WTC11 (cell line): ENCODE data around the gene SH2D3C. TPM values are rescaled to one million over a fixed set of nuclear protein-coding genes. Genes with fewer than 3 reads are reported as not detected.

Experiments
- ATAC-seq: fragments of 200-7000 bp; cut with Tn5 transposase; 2 replicates; pipeline ENCODE4 v1.10.0; 2021; ENCODE audit warnings: mild to moderate bottlenecking, moderate library complexity
- CTCF ChIA-PET: fragments of 300-600 bp; sonication (Branson Sonifier 250); formaldehyde crosslinking; loops from one replicate; lab custom pipeline; 2021; ENCODE audit warnings: antibody characterized with exemption; lab: Charles Lee
- POLR2A ChIA-PET: fragments of 350-600 bp; sonication (Branson Sonifier 250); formaldehyde crosslinking; loops from one replicate; lab custom pipeline; 2021; ENCODE audit warnings: antibody characterized with exemption; lab: Charles Lee
- DNase-seq: peaks from one replicate; pipeline ENCODE4 v3.0.0; 2021; ENCODE audit warnings: low spot score
- H3K27ac Mint-ChIP-seq: 2 replicates; pipeline ENCODE4 v1.8.0; 2021; ENCODE audit warnings: mixed read lengths
- H3K27me3 Mint-ChIP-seq: 2 replicates; pipeline ENCODE4 v1.8.0; 2021; ENCODE audit warnings: low read depth, mild to moderate bottlenecking, moderate library complexity, mixed read lengths
- H3K36me3 Mint-ChIP-seq: 2 replicates; pipeline ENCODE4 v1.8.0; 2021; ENCODE audit warnings: mixed read lengths
- H3K4me1 Mint-ChIP-seq: 2 replicates; pipeline ENCODE4 v1.8.0; 2022; ENCODE audit warnings: mixed read lengths
- H3K4me3 Mint-ChIP-seq: 2 replicates; pipeline ENCODE4 v1.8.0; 2021; ENCODE audit warnings: mild to moderate bottlenecking, moderate library complexity, mixed read lengths
- H3K9me3 Mint-ChIP-seq: 2 replicates; pipeline ENCODE4 v1.8.0; 2021; ENCODE audit warnings: mixed read lengths
- ARID4B ChIP-seq: sonication (generic); formaldehyde crosslinking; IDR thresholded peaks from 2 replicates; pipeline ENCODE4 v1.8.0; 2023; ENCODE audit warnings: missing genetic modification reagents, mild to moderate bottlenecking, borderline replicate concordance
- CBFB ChIP-seq: sonication (generic); formaldehyde crosslinking; IDR thresholded peaks from 2 replicates; pipeline ENCODE4 v1.8.1; 2022; ENCODE audit warnings: mild to moderate bottlenecking, low read depth, missing genetic modification reagents
- E2F5 ChIP-seq: sonication (generic); formaldehyde crosslinking; IDR thresholded peaks from 2 replicates; pipeline ENCODE4 v1.8.1; 2022; ENCODE audit warnings: mild to moderate bottlenecking, moderate library complexity, missing genetic modification reagents
- ERG ChIP-seq: fragments of 250-450 bp; sonication (Bioruptor Pico); IDR thresholded peaks from 2 replicates; pipeline ENCODE4 v1.8.0; 2021; ENCODE audit warnings: mild to moderate bottlenecking
- FOXK1 ChIP-seq: sonication (generic); formaldehyde crosslinking; IDR thresholded peaks from 2 replicates; pipeline ENCODE4 v1.8.0; 2022; ENCODE audit warnings: mild to moderate bottlenecking, moderate library complexity, missing genetic modification reagents
- FOXP1 ChIP-seq: sonication (generic); formaldehyde crosslinking; IDR thresholded peaks from 2 replicates; pipeline ENCODE4 v1.8.0; 2022; ENCODE audit warnings: missing genetic modification reagents, mild to moderate bottlenecking, moderate library complexity, borderline replicate concordance
- JAZF1 ChIP-seq: fragments of 250-450 bp; sonication (Bioruptor Pico); IDR thresholded peaks from 2 replicates; pipeline ENCODE4 v1.9.0; 2021; ENCODE audit warnings: moderate library complexity, mild to moderate bottlenecking, inconsistent platforms
- JUN ChIP-seq: sonication (generic); formaldehyde crosslinking; IDR thresholded peaks from 2 replicates; pipeline ENCODE4 v1.8.0; 2023; ENCODE audit warnings: mild to moderate bottlenecking, missing genetic modification reagents
- MAX ChIP-seq: sonication (generic); formaldehyde crosslinking; IDR thresholded peaks from 2 replicates; pipeline ENCODE4 v1.8.0; 2022; ENCODE audit warnings: mild to moderate bottlenecking, missing genetic modification reagents
- MYBL2 ChIP-seq: sonication (generic); formaldehyde crosslinking; IDR thresholded peaks from 2 replicates; pipeline ENCODE4 v1.8.1; 2023; ENCODE audit warnings: mild to moderate bottlenecking, moderate library complexity, missing genetic modification reagents
- NFE2L1 ChIP-seq: sonication (generic); formaldehyde crosslinking; IDR thresholded peaks from 2 replicates; pipeline ENCODE4 v1.8.1; 2023; ENCODE audit warnings: missing genetic modification reagents
- NFYB ChIP-seq: sonication (generic); formaldehyde crosslinking; conservative IDR thresholded peaks from 2 replicates; pipeline ENCODE4 v1.8.0; 2022; ENCODE audit warnings: low read depth, missing genetic modification reagents
- SP1 ChIP-seq: sonication (generic); formaldehyde crosslinking; conservative IDR thresholded peaks from 2 replicates; pipeline ENCODE4 v1.8.1; 2022; ENCODE audit warnings: missing genetic modification reagents
- STAT6 ChIP-seq: sonication (generic); formaldehyde crosslinking; conservative IDR thresholded peaks from 2 replicates; pipeline ENCODE4 v1.8.1; 2023; ENCODE audit warnings: mild to moderate bottlenecking, low read depth, missing genetic modification reagents, moderate library complexity
- ZBTB43 ChIP-seq: sonication (generic); formaldehyde crosslinking; IDR thresholded peaks from 2 replicates; pipeline ENCODE4 v1.8.1; 2023; ENCODE audit warnings: mild to moderate bottlenecking, missing genetic modification reagents
- ZNF138 ChIP-seq: sonication (generic); formaldehyde crosslinking; conservative IDR thresholded peaks from 2 replicates; pipeline ENCODE4 v1.8.1; 2022; ENCODE audit warnings: mild to moderate bottlenecking, moderate library complexity, missing genetic modification reagents
- ZNF263 ChIP-seq: sonication (generic); formaldehyde crosslinking; IDR thresholded peaks from 2 replicates; pipeline ENCODE4 v1.8.1; 2022; ENCODE audit warnings: low read depth, mild to moderate bottlenecking, moderate library complexity, missing genetic modification reagents
- ZNF317 ChIP-seq: sonication (generic); formaldehyde crosslinking; IDR thresholded peaks from 2 replicates; pipeline ENCODE4 v1.8.1; 2023; ENCODE audit warnings: low read depth, mild to moderate bottlenecking, moderate library complexity, missing genetic modification reagents, borderline replicate concordance
- ZNF416 ChIP-seq: fragments of 250-450 bp; sonication (Bioruptor Pico); IDR thresholded peaks from 2 replicates; pipeline ENCODE4 v1.9.0; 2021; ENCODE audit warnings: mild to moderate bottlenecking, inconsistent platforms
- ZNF423 ChIP-seq: fragments of 250-450 bp; sonication (Bioruptor Pico); IDR thresholded peaks from 2 replicates; pipeline ENCODE4 v2.1.2; 2022; ENCODE audit warnings: mild to moderate bottlenecking, moderate library complexity
- total RNA-seq: library from RNA; stranded (reverse); gene quantifications from 3 replicates; pipeline ENCODE4 v1.2.3, GENCODE V29; 2021

SH2D3C gene
- total RNA-seq, 1 experiment from 2014 or later = 5.4 TPM

- peaks cover 58% of the 10 kb centered on the region for H3K27me3 Mint-ChIP-seq
- H3K27ac Mint-ChIP-seq = no peak overlapping the region
- no peaks in the 10 kb centered on the region for H3K36me3 Mint-ChIP-seq
- H3K9me3 Mint-ChIP-seq = no peaks in the 10 kb centered on the region
- H3K4me3 Mint-ChIP-seq = peak overlapping the region; percentile 68
- peak; percentile 80 for DNase-seq
- ATAC-seq = peak; percentile 84
- peaks cover 4% of the 10 kb centered on the region; the same call in 1 of the 2 replicates for H3K4me1 Mint-ChIP-seq
- POLR2A ChIA-PET = interaction anchor here (0.5 to 1.1 kb wide), 4 partner anchors 12 to 185 kb away, joined by 3 to 4 read pairs (median 3); partner anchors contain the start of gene CDK9
- CTCF ChIA-PET = interaction anchor here (0.8 to 3.3 kb wide), 8 partner anchors 9 to 167 kb away, joined by 3 to 34 read pairs (median 10); partner anchors contain the start of genes ENG and TOR2A
- no peak for TF ChIP-seq JUN
- no peak for TF ChIP-seq CBFB (CRISPR knock-in tag)
- 0 out of 2 replicates have a peak, but pooled peaks have one; percentile 77 for TF ChIP-seq ZNF138
- no peak for TF ChIP-seq FOXK1 (CRISPR knock-in tag)
- 0 out of 2 replicates have a peak, but pooled peaks have one; percentile 18 for TF ChIP-seq STAT6
- 0 out of 2 replicates have a peak, but pooled peaks have one; percentile 17 for TF ChIP-seq ZNF423
- TF ChIP-seq MYBL2 (CRISPR knock-in tag) = peak; percentile 27; the same call in 1 of the 2 replicates
- TF ChIP-seq E2F5 (CRISPR knock-in tag) = peak; percentile 62; the same call in 1 of the 2 replicates
- peak; percentile 53 for TF ChIP-seq MAX (CRISPR knock-in tag)
- TF ChIP-seq ZNF317 = no peak
- TF ChIP-seq JAZF1 (CRISPR knock-in tag) = no peak
- no peak for TF ChIP-seq ERG (CRISPR knock-in tag)
- peak; percentile 41; the same call in 1 of the 2 replicates for TF ChIP-seq ARID4B (CRISPR knock-in tag)
- peak; percentile 62; the same call in 1 of the 2 replicates for TF ChIP-seq NFYB (CRISPR knock-in tag)
- TF ChIP-seq NFE2L1 (CRISPR knock-in tag) = no peak
- TF ChIP-seq FOXP1 = peak; percentile 66
- peak; percentile 69 for TF ChIP-seq SP1
- TF ChIP-seq ZNF416 (CRISPR knock-in tag) = no peak
- 0 out of 2 replicates have a peak, but pooled peaks have one; percentile 52 for TF ChIP-seq ZBTB43 (CRISPR knock-in tag)
- TF ChIP-seq ZNF263 (CRISPR knock-in tag) = no peak
- TF ChIP-seq, all 79 proteins: peak for 11
These were observed 24.1 kb downstream of the SH2D3C start for GRCh38 chr9:127754099-127755060.
